Prostate gland (tissue), 2 donors: ENCODE results near the gene FUT2. TPM values are rescaled to one million over a fixed set of nuclear protein-coding genes. Genes with fewer than 3 reads are reported as not detected.
A peak's percentile ranks its signal among the peaks of the same experiment; 100 is the strongest.
"Not testable (repeated sequence)": the region's sequence is repeated elsewhere in the genome, so short reads cannot be mapped to it uniquely, and the experiment has no call there.

Experiments used
- DNase-seq: peaks from one replicate; pipeline ENCODE4 v3.0.0-alpha.2; 2019; ENCODE audit warnings: low spot score
- H3K27ac ChIP-seq, 2 donors: fragments of 200-600 bp; sonication (generic); 2 replicates each; pipeline ENCODE4 v1.5.1; 2017 to 2019
- H3K27me3 ChIP-seq: fragments of 200-600 bp; sonication (generic); replicated peaks from 2 replicates; pipeline ENCODE4 v1.5.1; 2019; ENCODE audit not compliant: insufficient read depth
- H3K36me3 ChIP-seq, 2 donors: fragments of 200-600 bp; sonication (generic); 1 replicate in 1 of 2; 2 replicates in 1 of 2; pipeline versions ENCODE4 v1.5.1 to v1.8.1; 2017 to 2019
- H3K4me1 ChIP-seq: fragments of 200-600 bp; sonication (generic); replicated peaks from 2 replicates; pipeline ENCODE4 v1.5.1; 2019
- H3K4me3 ChIP-seq, 2 donors: fragments of 200-600 bp; sonication (generic); 2 replicates each; pipeline ENCODE4 v1.5.1; 2017 to 2019
- H3K9me3 ChIP-seq: fragments of 200-600 bp; sonication (generic); 2 replicates; pipeline ENCODE4 v1.5.1; 2017
- POLR2A ChIP-seq: fragments of 450-650 bp; IDR thresholded peaks from one replicate; pipeline ENCODE4 v1.6.1; 2016; ENCODE audit warnings: antibody characterized with exemption, mild to moderate bottlenecking
- POLR2AphosphoS5 ChIP-seq: sonication (generic); formaldehyde crosslinking; IDR thresholded peaks from one replicate; pipeline ENCODE4 v1.6.1; 2017; ENCODE audit warnings: antibody characterized with exemption
- WGBS: methylation state at CpG from one replicate; pipeline ENCODE4 v1.1.5; 2018; 5-methylcytosine and 5-hydroxymethylcytosine counted together
- intact Hi-C: fragments of 100-400 bp; cut with DNase I; formaldehyde crosslinking; loops from one replicate; pipeline ENCODE4 v1.14.2; 2022
- total RNA-seq, 2 donors: library from RNA; depleted of rRNA; stranded (reverse); fragments of >200 nt; gene quantifications; one replicate each; pipeline ENCODE4 v1.1.0, GENCODE V29; 2016
- TF ChIP-seq, protein P1 (sequence below), 4 experiments: fragments of 200-600 bp in 2 of 4; fragments of 450-650 bp in 2 of 4; sonication (generic) in 2 of 4; IDR thresholded peaks; 1 replicate in 3 of 4; 2 replicates in 1 of 4; pipeline ENCODE4 v1.5.1; 2016 to 2019; ENCODE audit warnings: antibody characterized with exemption in 4 of 4, mild to moderate bottlenecking in 2 of 4, moderate library complexity in 2 of 4

The FUT2 gene
- total RNA-seq, 2 donors from 2014 or later, result 1.4 to 2.7 TPM

DNA sequence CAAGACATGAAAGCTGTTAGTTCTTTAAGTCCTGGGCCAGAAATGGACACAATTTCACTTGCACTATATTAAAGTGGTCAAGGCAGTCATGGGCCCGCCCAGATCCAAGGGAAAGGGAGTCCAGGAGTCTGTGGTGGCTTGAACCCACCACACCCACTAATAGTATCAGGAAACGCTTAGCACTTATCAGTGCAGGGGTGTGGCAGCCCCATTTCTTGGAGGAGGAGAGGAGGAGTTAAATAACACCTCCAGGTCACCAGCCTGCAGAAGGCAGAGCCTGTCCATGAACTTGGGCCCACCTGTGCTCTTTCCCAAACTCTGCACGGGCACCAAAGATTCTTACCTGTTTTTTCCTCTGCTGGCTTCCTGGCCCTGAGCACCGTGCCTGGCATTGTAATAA, 17.6 kb upstream of the FUT2 start:
- H3K4me3 ChIP-seq, result no peak overlapping the region
- DNase-seq, result no peak
- no peak overlapping the region for H3K27ac ChIP-seq
- no peaks in the 10 kb centered on the region for H3K9me3 ChIP-seq
- WGBS, result 84% methylated on average over 4 of the region's 4 CpGs
- H3K36me3 ChIP-seq, result no peaks in the 10 kb centered on the region
- TF ChIP-seq POLR2A (no peak), POLR2AphosphoS5 (no peak)
- TF ChIP-seq, protein P1, sequence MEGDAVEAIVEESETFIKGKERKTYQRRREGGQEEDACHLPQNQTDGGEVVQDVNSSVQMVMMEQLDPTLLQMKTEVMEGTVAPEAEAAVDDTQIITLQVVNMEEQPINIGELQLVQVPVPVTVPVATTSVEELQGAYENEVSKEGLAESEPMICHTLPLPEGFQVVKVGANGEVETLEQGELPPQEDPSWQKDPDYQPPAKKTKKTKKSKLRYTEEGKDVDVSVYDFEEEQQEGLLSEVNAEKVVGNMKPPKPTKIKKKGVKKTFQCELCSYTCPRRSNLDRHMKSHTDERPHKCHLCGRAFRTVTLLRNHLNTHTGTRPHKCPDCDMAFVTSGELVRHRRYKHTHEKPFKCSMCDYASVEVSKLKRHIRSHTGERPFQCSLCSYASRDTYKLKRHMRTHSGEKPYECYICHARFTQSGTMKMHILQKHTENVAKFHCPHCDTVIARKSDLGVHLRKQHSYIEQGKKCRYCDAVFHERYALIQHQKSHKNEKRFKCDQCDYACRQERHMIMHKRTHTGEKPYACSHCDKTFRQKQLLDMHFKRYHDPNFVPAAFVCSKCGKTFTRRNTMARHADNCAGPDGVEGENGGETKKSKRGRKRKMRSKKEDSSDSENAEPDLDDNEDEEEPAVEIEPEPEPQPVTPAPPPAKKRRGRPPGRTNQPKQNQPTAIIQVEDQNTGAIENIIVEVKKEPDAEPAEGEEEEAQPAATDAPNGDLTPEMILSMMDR (IDR thresholded peaks at IDR 0.05), result no peak
- no peaks in the 10 kb centered on the region for H3K27me3 ChIP-seq
- no peaks in the 10 kb centered on the region for H3K4me1 ChIP-seq
- intact Hi-C loops, result loop anchor here (10.0 kb wide), 1 partner anchor 57 kb away; no protein-coding TSS in a partner anchor

DNA sequence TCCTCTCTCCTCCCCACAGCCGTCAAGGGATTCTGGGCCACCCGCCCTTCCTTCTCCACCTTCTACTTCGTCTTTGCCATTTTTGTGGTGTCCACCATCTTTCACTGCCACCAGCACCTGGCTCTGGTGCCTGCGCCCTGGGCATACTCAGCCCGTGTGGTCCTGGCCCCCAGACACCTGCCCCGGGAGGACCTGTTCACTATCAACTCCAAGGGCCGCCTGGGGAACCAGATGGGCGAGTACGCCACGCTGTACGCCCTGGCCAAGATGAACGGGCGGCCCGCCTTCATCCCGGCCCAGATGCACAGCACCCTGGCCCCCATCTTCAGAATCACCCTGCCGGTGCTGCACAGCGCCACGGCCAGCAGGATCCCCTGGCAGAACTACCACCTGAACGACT, 15.8 kb upstream of the FUT2 start:
- intact Hi-C loops, H3K27me3 ChIP-seq, H3K9me3 ChIP-seq, H3K4me1 ChIP-seq, H3K27ac ChIP-seq, DNase-seq, H3K4me3 ChIP-seq, H3K36me3 ChIP-seq: not testable (repeated sequence)
- WGBS, result 93% methylated on average over 17 of the region's 19 CpGs

DNA sequence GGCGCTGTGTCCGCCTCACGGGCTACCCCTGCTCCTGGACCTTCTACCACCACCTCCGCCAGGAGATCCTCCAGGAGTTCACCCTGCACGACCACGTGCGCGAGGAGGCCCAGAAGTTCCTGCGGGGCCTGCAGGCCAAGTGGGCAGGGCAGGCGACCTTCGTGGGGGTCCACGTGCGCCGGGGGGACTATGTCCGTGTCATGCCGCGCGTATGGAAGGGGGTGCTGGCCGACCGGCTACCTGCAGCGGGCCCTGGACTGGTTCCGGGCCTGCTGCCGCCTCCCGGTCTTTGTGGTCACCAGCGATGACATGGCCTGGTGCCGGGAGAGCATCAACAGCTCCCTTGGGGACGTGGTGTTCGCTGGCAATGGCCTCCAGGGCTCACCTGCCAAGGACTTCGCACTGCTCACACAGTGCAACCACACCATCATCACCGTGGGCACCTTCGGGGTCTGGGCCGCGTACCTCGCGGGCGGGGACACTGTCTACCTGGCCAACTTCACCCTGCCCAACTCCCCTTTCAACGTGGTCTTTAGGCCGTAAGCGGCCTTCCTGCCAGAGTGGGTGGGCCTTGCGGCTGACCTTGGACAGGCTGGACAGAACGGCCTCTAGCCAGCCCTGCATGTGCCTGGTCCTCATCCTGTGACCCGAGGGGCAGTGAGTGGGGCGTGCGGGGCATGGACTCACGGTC, 15.2 kb upstream of the FUT2 start:
- 89% methylated on average over 45 of the region's 45 CpGs for WGBS
- H3K9me3 ChIP-seq, result no peaks in the 10 kb centered on the region
- no peaks in the 10 kb centered on the region for H3K36me3 ChIP-seq
- no peak overlapping the region for H3K27ac ChIP-seq
- intact Hi-C loops, result no loop called here
- H3K27me3 ChIP-seq, result no peaks in the 10 kb centered on the region
- DNase-seq, result no peak
- no peak for TF ChIP-seq POLR2A
- TF ChIP-seq, protein P1 (IDR thresholded peaks at IDR 0.05), result no peak
- TF ChIP-seq POLR2AphosphoS5, result no peak
- no peaks in the 10 kb centered on the region for H3K4me1 ChIP-seq
- no peak overlapping the region for H3K4me3 ChIP-seq

DNA sequence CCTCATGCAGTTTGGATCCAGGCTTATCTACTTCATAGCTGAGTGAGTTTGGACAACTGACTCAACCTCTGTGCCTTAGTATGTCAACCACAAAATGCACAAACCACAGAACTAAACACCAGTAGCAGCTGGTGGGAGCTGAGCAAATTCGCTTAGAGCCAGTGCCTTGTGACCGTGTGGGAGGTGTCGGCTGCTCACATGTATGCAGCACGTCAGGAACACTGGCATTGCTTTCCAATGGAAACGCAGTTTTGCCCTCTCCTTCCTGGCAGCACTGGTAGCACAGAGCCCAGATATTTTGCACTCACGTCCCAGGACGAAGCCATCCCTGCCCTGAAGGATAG, 14.7 kb upstream of the FUT2 start:
- Histone ChIP-seq H3K27ac (no peak overlapping the region), H3K9me3 (no peaks in the 10 kb centered on the region), H3K4me3 (no peak overlapping the region), H3K27me3 (no peaks in the 10 kb centered on the region), H3K36me3 (no peaks in the 10 kb centered on the region), H3K4me1 (no peaks in the 10 kb centered on the region)
- no peak for DNase-seq
- intact Hi-C loops, result no loop called here
- 91% methylated on average over 7 of the region's 7 CpGs for WGBS
- TF ChIP-seq POLR2AphosphoS5 (no peak), POLR2A (no peak)
- TF ChIP-seq, protein P1 (IDR thresholded peaks at IDR 0.05), result no peak

DNA sequence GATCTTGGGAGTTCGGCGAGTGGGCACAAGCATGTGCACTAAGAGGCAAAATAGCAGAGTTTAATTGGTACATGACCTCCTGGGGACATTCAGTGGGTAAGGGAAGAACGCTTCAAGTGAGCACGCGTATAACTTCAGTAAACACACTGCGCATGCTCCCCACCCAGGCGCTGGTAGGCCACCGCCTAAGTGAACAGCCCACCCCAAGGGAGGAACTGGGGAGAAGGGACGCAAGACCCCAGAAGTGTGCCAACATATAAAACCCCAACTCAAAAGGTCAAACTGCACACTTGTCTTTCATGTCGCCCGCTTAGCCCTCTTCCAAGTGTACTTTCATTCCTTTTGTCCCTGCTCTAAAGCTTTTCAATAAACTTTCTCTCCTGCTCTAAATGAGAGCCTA, 12.4 kb upstream of the FUT2 start:
- Histone ChIP-seq H3K27ac (no peak overlapping the region), H3K4me3 (no peak overlapping the region), H3K9me3 (no peaks in the 10 kb centered on the region), H3K27me3 (no peaks in the 10 kb centered on the region), H3K4me1 (no peaks in the 10 kb centered on the region), H3K36me3 (no peaks in the 10 kb centered on the region)
- TF ChIP-seq POLR2AphosphoS5, result peak; percentile 21
- no peak for TF ChIP-seq POLR2A
- intact Hi-C loops, result no loop called here
- DNase-seq, result no peak
- 39% methylated on average over 11 of the region's 11 CpGs for WGBS

DNA sequence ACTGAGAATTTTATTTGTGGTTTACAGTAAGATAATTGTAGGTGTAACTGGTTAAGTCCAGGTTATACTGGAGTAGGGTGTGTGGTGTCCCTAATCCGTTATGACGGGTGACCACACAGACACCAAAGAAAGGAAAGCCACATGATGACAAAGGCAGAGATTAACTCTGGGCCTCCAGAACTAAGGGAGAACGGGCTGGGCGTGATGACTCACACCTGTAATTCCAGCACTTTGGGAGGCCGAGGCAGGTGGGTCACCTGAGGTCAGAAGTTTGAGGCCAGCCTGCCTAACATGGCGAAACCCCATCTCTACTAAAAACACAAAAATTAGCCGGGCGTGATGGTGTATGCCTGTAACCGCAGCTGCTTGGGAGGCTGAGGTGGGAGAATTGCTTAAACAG, 10.2 kb upstream of the FUT2 start:
- peak overlapping the region in 1 of 2 donors; percentile 43 for H3K27ac ChIP-seq
- DNase-seq, result no peak
- 78% methylated on average over 9 of the region's 9 CpGs for WGBS

More for the DNA sequence above, 10.2 kb upstream of the FUT2 start:
- no peaks in the 10 kb centered on the region for H3K36me3 ChIP-seq
- no peaks in the 10 kb centered on the region for H3K4me1 ChIP-seq
- TF ChIP-seq, protein P1 (IDR thresholded peaks at IDR 0.05), result no peak
- TF ChIP-seq POLR2A, result no peak
- no peak for TF ChIP-seq POLR2AphosphoS5
- no peaks in the 10 kb centered on the region for H3K27me3 ChIP-seq
- H3K4me3 ChIP-seq, result no peak overlapping the region
- intact Hi-C loops, result no loop called here
- H3K9me3 ChIP-seq, result no peaks in the 10 kb centered on the region
